Astrocyte of the hippocampus (primary cell): ENCODE measurements around the gene ASXL3.
A peak's percentile ranks its signal among the peaks of the same experiment; 100 is the strongest.

Source experiments
- DNase-seq: peaks from one replicate; pipeline ENCODE4 v3.0.0; 2011; ENCODE audit warnings: low read depth, low spot score

ASXL3 gene

DNA sequence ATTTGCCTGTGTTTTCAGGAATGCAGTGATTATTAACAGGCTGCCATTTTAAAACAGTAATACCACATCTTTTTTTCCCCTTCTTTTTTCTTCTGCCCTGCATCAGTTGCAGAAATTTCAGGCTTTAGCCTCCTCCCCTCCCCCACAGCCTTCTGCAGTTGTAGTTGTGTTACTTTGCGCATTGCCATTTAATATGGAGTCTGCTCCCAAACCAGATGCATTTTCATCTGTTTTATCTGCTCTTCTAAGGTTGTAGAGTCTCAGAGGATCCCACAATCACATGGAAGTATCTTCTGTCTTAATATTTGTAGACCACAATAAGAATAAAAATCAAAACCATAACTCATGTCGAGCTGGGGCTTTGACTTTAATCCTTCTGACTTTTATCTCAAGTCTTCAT is 3.8 kb downstream of the ASXL3 start:
- DNase-seq = no peak

DNA sequence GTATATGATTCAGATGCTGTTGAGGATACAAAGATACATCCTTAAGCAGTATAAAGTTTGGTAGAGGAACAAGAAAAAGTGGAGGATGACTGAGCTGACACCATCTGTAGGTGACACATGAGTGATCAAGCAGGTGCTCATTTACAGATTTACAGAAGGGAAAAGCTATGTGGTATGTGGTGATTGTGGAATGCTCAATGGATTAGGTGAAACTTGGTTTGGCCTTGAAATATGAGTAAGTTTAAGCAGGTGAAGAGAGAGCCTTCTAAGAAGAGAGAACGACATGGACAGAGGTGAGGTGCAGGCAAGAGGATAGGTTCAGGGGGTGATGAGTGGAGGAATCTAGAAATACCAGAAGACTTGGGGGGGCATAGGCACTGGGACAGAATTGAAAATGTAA is 5.9 kb downstream of the ASXL3 start:
- no peak for DNase-seq

DNA sequence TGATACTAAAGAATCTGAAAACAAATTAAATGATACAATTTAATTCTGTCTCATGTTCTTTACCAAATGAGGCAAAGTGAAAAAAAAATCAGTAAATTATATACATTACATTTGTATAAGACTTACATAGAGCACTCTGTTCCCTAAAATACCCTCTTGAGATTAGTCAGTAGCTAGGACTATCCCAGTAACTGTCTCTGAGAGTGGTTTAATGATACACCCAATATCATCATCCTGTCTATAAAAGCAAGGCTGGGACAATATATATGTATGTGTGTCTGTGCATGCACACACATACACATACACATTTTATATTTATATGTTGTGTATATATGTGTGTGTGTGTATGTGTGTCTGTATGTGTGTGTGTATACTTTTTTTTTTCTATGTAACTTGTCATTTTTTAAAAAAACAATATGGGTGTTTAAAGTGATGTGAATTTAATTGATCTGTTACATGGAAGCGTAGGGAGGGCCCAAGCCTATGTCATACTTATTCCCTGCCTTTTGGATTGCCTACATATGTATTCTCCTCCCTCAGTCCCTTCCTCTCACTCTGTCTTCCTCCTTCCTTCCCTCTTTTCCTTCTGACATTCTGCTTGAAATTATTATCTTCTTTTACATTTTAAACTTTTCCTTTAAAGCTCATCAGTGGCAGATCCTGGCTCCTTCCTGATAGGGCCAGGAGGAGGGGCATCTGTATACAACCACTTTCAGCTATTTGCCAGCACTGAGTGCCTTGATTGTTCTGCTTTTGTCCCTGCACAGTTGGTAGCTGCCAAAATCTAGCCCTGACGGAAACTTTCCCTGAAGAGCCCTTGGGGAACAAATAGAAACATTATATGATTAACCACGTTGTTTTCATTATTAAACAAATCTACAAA is 6.8 kb downstream of the ASXL3 start:
- no peak for DNase-seq

GRCh38 chr18:33585431-33585775 is 7.4 kb downstream of the ASXL3 start:
- DNase-seq = no peak

DNA sequence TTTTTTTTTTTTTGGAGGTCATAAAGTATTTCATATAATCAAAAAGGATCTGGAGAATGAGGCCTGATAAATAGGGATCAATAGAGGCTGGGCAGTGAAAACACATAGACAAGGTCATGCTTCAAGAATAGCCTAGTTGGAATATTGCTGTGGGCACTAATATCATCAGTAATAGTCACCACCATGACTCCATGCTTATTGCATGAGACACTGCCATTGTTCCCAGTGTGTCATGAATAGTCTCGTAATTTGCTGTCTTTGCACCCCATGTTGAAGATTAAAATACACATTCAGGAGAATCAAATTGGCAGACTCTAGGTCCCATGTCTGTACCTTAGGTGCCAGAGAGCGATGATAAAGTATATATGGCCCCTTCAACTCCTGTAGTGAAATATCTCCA is 10.3 kb downstream of the ASXL3 start:
- DNase-seq = no peak

DNA sequence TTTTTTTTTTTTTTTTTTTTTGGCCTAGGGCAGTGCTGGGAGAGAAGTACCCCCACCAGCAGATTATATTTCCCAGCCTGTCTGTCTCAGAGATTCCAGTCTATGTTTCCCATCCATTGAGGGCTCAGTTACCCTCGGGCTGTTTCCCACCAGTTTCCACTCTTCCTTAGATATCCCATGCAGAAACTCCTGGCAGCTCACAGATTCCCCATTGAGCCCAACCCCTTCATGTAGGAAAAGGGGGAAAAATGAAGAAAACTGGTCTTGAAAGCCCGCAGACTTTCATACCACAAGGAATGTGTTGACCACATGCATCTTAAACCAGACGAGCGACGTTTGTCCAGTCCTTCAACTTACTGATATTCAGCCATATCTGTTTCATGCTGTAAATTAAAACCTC is 15.2 kb downstream of the ASXL3 start:
- DNase-seq = no peak

- DNase-seq = no peak
These were observed 16.8 kb downstream of the ASXL3 start for GRCh38 chr18:33594799-33595198.

GRCh38 chr18:33596178-33596854 is 18.3 kb downstream of the ASXL3 start:
- peak; percentile 41 for DNase-seq

- no peak for DNase-seq
These were observed 22.8 kb downstream of the ASXL3 start for GRCh38 chr18:33600846-33601245.

DNA sequence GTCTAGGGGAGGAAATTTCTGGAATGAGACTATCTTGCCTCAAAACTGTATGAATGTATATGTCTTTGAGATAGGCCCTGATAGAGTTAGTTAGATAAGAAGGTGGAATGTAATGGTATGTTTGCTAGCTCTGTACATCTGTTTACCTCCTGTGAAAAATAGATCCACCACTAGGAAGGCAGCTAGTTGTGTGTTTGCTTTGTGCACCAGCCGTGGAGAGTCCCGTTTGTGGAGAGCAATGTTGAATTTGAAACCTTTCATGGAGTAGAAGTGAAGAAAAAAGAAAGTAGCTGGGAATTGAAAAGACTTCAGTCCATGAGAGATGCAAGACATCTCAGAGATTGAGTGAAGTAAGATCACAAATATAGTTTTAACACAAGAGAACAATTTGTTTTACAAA is 25.4 kb downstream of the ASXL3 start:
- DNase-seq = no peak

- DNase-seq = no peak
These were observed 27.2 kb downstream of the ASXL3 start for GRCh38 chr18:33605250-33605649.

DNA sequence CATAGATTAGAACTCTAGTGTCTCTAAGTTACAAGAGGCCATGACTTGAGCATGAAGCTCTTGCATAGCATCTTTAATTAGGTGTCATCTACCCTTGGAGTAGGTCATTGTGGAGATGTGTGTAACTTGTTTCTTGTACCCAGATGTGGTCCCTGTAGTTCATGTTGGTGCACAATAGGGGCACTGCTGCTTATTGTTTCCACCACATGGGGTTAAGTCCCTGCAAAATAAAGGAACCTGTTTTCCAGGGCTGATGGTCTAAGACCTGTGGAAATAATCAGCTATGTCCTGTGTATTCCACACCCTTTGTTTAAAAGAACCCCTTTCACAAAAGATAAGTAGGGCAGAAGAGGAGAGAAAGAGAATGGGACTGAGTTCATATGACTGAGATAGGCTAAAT is 28.6 kb downstream of the ASXL3 start:
- DNase-seq = no peak

DNA sequence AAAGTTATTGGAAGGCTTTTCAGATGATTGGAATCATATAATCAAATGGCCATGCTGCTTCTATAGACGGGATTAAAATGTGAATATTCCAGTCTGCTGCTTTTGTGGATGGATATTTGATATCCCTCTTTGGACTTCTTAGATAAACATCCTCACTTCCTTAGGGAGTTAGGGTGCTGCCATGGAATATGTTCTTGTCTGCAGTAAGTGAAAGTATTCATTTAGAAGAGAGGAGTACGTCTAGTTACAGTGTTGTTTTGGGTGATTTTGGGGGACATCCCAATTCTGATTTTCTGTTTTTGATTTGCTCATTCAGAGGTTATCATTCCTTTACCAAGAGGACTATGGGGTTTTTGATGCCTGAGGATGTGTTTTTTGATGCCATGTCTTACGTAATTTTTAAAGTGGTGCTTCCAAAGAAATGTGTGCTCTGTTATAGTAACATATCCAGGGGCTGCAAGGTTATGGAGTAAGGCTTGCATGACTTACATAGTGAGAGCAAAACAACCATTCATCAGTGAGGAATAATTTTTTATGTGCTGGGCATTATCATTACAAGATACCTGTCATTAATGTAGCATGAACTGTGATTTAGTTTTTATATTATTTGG is 33.6 kb downstream of the ASXL3 start:
- no peak for DNase-seq

DNA sequence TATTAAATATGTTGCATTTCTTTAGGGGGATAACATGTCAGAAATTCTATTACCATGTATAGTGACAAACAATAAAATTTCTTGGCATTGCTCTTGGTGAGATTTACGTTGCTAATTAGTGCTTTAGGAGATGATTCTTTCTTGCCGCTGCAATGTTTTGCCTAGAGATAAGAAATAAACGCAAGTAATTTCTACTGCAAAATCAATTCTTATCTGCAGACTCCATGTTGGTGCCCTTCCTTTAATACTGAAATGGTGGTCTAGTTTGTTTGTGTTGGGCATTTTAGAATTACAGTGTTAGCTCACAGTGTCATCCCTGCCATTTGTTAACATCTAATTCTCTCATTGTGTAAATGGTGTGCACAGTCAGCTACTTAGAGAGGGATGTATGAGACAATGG is 34.6 kb downstream of the ASXL3 start:
- DNase-seq = no peak

DNA sequence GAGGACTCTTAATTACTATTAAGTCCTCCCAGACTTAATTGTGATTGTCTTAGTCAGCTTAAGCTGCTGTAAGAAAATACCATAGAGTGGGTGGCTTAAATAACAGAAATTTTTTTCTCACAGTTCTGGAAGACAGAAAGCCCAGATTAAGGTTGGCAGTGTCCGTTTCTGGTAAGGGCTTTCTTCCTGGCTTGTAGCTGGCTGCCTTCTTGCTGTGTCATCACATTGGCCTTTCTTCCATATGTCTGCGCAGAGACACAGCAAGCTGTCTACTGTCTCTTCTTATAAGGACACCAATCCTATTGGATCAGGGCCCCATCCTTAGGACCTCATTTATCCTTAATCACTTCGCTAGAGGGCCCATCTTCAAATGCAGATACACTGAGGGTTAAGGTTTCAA is 38.5 kb downstream of the ASXL3 start:
- DNase-seq = no peak

DNA sequence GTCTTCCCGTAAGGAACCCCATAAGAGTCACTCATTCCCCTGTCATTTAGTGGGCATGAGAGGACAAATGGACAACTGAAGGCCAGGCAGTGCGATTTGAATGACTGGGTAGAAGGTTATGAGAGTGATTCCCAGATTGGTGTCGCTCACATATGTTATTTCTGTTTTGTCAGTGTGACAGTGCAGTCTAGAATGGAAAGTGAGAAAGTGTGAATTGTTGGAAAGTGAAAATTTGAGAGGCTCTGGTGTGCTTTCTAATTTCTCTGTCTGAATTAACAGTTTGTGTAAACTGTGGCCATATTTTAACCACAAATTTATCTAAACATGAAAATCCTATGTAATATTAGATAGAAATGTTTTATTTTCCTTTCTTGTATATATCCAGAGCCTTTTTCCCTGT is 49.1 kb downstream of the ASXL3 start:
- no peak for DNase-seq

- no peak for DNase-seq
These were observed 52.5 kb downstream of the ASXL3 start for GRCh38 chr18:33630476-33630875.

- no peak for DNase-seq
These were observed 63.1 kb downstream of the ASXL3 start for GRCh38 chr18:33641141-33641540.

DNA sequence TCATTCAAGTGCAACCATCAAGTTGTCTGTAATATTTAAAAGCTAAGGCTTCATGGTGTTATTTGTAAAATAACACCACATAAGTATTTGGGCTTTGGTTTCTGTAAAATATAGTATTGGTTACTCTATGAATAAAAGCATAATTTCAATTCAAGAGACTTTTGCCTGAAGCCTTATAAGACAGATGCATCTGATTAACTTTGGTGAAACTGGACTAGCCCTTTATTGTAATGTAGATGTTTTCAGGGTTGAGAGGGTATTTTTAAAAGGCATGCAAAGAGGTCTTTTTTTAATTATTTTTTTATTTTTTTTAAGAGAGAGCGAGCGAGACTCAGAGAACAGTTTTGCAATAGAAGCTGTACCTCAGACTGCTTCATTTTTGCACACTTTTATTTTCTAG is 66.5 kb downstream of the ASXL3 start:
- no peak for DNase-seq

DNA sequence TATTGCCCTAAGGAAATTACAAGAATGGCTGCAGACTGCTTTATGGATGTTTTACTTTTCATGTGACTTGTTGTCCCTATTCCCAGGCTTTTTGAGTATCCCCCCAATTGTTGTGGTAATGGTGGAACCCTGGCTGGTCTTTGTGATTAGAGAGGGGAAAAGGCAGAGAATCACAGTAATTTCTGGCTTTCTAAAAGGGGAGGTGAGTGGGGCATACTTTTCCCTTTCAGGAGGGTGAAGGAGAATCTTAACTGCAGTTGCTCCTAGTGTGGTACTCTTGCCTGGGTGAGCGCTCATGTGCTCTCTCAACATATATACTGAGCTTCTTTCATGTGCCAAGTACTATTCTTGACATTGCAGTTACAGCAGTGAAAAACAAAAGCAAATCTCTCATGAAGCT is 69.3 kb downstream of the ASXL3 start:
- no peak for DNase-seq

DNA sequence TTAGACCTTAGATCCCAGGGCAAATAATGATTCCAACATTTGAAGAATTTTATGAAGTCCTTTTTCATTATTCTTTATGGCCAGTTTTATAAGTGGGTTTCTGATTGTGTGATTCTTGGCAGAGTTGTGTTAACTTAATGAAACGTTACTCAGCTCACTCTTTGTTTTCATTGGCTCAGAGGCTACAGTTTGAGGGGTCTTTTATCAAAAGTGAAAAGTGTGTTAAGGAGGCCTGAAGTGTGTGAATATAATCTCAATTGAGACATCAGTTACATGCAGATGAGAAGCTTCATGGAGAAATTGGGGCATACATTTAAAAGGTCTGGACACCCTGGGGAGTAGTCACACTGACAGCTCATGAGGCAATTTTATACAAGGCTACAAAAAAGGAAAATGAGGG is 74.6 kb downstream of the ASXL3 start:
- DNase-seq = peak; percentile 31

DNA sequence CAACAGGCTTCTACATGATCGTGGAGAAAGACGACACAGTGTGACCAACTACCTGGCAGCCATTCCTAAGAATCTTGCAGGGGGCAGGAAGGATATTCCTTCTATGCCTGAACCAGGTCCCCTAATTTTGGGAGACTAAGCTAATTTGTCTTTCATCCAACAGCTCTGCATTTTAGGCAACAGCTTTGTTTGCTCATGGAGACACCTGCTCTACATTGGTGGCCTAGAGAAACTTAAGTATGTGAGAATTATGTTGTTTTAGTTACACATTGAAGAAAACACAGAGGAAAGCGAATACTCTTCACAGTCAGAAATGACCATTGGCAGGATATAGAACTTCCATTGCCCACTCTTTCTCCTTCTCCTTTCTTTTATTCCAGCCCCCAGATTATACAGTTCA is 75.2 kb downstream of the ASXL3 start:
- no peak for DNase-seq

GRCh38 chr18:33656889-33657448 is 79.0 kb downstream of the ASXL3 start:
- DNase-seq = no peak
